ENCODE measurements around the gene ZP1.

GRCh38 chr11:60891103-60891741 lies 23.9 kb downstream of the ZP1 start:
- TF ChIP-seq CTCF (IDR thresholded peaks at IDR 0.05) (no peak), POLR2A (IDR thresholded peaks at IDR 0.05) (no peak), POLR2AphosphoS5 (IDR thresholded peaks at IDR 0.05) (no peak), EP300 (IDR thresholded peaks at IDR 0.05) (no peak)
